Measurements from ENCODE around the gene ATP11A.

Gene ATP11A

GRCh38 chr13:112696001-112696868 is 6.4 kb downstream of the ATP11A start:
- TF ChIP-seq GATA3 (IDR thresholded peaks at IDR 0.05; ENCODE audit: low read depth, low read length) (no peak), GATA2 (IDR thresholded peaks at IDR 0.05; ENCODE audit: low read depth, low read length) (no peak)

- no peak for TF ChIP-seq GATA3 (IDR thresholded peaks at IDR 0.05; ENCODE audit: low read depth, low read length)
- TF ChIP-seq GATA2 (IDR thresholded peaks at IDR 0.05; ENCODE audit: low read depth, low read length): no peak
Observed at GRCh38 chr13:112696869-112697465, 7.1 kb downstream of the ATP11A start.

- TF ChIP-seq GATA2 (IDR thresholded peaks at IDR 0.05; ENCODE audit: low read depth, low read length): no peak
Observed at GRCh38 chr13:112697756-112698655, 8.2 kb downstream of the ATP11A start.

DNA sequence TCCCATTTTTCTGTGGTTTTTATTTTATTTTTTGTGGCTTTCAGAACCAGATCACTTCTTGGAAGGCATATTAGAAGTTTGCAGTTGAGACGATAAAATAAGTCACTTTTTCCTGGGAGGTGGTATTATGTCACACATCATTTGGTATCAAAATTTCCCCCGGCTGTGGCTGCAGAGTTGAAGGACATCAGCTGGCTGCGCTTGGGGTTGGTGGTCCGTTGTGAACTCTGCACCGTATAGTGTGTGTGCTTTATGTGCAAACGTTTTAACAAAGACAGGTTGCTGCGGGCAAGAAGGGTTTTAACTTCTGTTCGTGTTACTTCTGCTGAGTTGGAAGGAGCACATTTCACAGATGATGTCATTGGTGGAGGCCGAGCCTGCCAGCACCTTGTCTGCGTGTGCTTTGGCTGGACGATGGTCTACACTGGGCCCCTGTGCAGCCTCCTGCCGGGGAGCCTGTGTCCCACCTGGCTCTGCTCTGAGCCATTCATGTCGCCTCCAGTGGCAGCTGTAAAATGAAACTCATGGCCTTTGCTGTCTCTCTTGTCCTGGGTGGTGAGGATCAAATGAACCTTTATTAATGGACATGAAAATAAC is 9.6 kb downstream of the ATP11A start:
- TF ChIP-seq GATA2 (IDR thresholded peaks at IDR 0.05; ENCODE audit: low read depth, low read length) (no peak), GATA3 (IDR thresholded peaks at IDR 0.05; ENCODE audit: low read depth, low read length) (no peak)

GRCh38 chr13:112700291-112701060 is 10.6 kb downstream of the ATP11A start:
- TF ChIP-seq GATA2 (IDR thresholded peaks at IDR 0.05; ENCODE audit: low read depth, low read length) (no peak), GATA3 (IDR thresholded peaks at IDR 0.05; ENCODE audit: low read depth, low read length) (no peak)

DNA sequence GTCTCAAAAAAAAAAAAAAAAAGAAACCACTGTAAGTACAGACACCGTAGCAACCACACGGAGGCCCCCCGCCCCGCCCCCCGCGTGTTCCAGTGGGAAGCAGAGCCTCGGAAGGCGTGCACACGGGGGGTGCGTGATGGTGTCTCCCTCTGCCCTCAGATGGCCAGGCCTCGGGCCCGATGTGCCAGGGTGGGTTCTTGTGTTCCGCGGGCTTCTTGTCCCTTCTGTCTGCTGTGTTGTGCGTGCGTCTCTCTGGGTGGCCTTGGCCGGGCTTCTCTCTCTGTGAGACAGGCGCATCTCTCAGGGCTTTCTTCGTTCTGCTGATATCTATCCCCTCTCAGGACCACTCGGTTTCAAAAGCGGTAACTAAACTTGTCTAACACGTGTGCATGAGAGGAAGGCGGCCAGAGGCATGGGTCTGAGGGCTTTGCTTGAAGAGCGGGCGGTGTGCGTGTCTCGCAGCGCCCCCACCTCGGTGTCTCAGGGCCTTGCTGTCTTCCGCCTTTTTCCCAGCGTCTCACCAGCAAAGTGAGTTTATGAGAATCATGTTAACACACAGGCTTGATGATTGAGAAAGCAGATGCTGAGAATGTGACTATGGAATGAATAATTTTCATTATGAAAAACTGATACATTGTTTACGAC is 12.6 kb downstream of the ATP11A start:
- TF ChIP-seq GATA3 (IDR thresholded peaks at IDR 0.05; ENCODE audit: low read depth, low read length) (no peak), GATA2 (IDR thresholded peaks at IDR 0.05; ENCODE audit: low read depth, low read length) (no peak)

DNA sequence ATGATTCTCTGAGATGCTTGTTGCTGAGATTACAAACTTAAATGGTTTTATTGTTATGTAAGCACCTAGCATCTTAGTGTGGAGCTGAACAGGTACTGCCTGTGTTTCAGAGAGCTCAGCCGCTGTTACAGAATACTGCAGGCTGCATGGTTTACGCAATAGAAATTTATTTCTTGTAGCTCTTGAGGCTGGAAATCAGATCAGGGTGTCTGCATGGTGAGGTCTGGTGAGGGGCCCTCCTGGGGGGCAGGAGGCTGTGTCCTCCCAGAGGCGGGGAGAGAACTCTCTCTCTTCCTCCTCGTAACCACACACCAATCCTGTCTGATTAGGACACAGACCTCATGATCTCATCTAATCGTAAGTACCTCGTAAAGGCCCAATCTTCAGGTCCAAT is 13.1 kb downstream of the ATP11A start:
- TF ChIP-seq GATA2 (IDR thresholded peaks at IDR 0.05; ENCODE audit: low read depth, low read length): no peak
- no peak for TF ChIP-seq GATA3 (IDR thresholded peaks at IDR 0.05; ENCODE audit: low read depth, low read length)

GRCh38 chr13:112703449-112704284 is 13.8 kb downstream of the ATP11A start:
- TF ChIP-seq GATA3 (IDR thresholded peaks at IDR 0.05; ENCODE audit: low read depth, low read length) (no peak), GATA2 (IDR thresholded peaks at IDR 0.05; ENCODE audit: low read depth, low read length) (no peak)

DNA sequence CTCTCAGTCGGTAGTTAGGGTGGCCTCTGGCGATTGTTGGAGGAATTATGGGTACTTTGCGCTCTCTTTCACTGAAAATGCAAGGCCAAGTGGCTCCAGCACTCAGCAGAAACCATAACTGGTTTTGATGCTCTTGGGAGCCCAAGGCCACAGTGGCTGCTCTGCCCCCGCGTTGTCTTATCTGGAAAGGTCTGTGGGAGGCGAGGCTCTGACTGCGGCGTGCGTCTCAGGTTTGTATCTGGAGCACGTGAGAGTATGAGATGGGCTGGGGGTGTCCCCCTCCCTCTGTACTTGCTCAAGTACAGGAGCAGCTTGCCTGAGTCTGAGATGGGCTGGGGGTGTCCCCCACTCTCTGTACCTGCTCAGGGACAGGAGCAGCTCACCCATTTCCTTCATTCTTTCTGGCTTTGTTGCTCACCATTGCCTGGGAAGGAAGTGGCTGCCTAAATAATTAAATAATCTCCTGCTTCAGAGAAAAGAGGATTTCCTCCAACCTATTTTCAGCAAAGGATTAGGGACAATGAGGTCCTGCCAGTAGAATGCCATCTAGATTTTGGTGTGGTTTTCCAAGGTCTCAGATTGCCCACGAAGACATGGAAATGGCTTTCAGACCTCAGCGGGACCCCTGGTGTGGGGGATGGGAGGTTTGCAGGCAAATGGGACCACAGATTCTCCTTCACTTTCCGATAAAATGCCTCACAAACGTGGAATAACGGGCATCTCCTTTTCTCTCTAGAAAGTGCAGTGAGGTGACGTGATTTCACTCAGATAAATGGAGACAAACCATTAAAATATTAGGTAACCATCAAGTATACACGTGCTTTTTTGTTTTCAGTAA is 14.7 kb downstream of the ATP11A start:
- TF ChIP-seq GATA2 (IDR thresholded peaks at IDR 0.05; ENCODE audit: low read depth, low read length) (no peak), GATA3 (IDR thresholded peaks at IDR 0.05; ENCODE audit: low read depth, low read length) (no peak)

DNA sequence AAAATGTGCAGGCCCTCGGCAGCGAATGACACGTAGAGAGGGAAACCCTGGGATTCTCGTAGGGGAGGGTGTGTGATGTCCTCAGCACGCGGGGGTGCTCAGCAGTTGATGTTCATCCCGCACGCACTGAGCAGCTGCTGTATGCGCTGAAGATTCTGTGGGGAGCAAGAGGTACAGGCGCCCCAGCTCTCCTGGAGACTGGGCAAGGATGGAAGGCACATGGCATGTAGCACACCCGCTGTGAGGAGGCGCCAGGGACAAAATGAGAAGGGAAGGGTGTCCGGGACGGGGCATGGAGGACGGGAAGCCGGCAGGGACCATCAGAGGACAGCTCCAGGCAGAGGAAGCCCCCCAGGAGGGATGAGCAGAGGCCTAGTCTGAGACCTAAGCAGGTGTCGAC is 15.4 kb downstream of the ATP11A start:
- TF ChIP-seq GATA3 (IDR thresholded peaks at IDR 0.05; ENCODE audit: low read depth, low read length): no peak
- TF ChIP-seq GATA2 (IDR thresholded peaks at IDR 0.05; ENCODE audit: low read depth, low read length): no peak

GRCh38 chr13:112706171-112706570 is 16.3 kb downstream of the ATP11A start:
- TF ChIP-seq GATA3 (IDR thresholded peaks at IDR 0.05; ENCODE audit: low read depth, low read length) (no peak), GATA2 (IDR thresholded peaks at IDR 0.05; ENCODE audit: low read depth, low read length) (no peak)
